Activated CD8-positive, alpha-beta memory T cell treated with anti-CD3 and anti-CD28 coated beads, Interleukin-2, amount 50 U/mL, for 24 hours (primary cell): Measurements from ENCODE around the gene SLC9C2.
"Not testable (repeated sequence)": the region's sequence is repeated elsewhere in the genome, so short reads cannot be mapped to it uniquely, and the experiment has no call there.

ENCODE experiments used
- DNase-seq: peaks from one replicate; pipeline ENCODE4 v3.0.0-alpha.2; 2020; ENCODE audit errors: extremely low read depth

The SLC9C2 gene

DNA sequence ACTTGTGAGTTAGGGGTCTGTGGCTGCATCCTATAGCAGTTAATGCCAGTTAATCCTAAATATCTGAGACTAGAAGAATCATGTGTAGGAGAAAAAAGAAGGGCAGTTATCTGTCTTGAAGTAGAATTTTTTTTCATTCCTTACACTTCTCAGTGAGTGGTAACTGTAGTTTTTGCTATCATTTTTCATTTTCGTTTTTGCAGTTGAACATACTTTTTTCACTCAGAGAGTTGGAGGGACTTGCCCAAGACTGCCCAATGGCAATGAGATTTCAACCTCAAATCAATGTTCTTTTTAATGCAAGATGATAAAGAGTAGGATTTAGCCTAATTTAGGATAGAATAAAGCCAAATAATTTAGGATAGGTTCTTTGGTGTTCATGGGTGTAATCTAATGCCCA, 120.2 kb downstream of the SLC9C2 start:
- no peak for DNase-seq

DNA sequence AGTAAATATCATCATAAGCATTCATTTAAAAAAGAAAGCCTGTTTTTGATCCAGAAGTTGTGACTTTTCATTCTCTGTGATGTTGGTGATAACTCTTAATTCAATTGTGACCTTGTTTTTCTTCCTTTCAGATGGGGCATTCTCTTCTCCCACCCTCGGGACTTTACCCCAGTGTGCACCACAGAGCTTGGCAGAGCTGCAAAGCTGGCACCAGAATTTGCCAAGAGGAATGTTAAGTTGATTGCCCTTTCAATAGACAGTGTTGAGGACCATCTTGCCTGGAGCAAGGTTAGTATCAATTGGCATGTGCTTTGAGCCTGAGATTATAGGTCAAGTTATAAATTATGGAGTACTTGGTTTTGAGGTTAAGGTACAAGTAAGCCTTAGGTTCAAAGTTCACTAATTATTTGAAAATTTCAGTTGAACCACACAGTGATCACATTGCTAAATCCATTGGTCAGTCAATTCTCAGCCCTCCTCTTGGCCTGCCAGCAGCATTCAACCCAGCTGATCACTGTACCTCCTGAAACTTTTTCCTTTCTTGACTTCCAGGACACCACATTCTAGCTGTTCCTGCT, 121.6 kb downstream of the SLC9C2 start:
- DNase-seq = no peak

DNA sequence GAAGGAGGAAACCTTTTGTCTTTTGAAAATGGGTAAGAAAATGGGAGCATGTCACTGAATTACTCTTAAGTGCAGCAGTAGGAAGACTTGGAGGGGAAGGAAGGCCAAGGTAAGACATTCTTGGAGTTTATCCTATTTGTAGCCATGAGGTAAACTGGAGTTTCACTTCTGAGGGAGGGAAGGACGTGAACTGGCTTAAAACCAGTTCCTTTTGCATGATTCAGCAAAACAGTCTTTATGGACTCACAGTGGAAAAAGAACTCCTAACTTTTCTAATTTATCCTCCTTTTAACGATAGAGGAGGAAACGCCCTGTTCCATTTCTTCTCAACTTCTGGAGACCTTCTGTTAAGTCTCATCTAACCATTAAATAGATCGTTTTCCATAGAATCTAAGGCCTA, 123.2 kb downstream of the SLC9C2 start:
- DNase-seq = no peak

DNA sequence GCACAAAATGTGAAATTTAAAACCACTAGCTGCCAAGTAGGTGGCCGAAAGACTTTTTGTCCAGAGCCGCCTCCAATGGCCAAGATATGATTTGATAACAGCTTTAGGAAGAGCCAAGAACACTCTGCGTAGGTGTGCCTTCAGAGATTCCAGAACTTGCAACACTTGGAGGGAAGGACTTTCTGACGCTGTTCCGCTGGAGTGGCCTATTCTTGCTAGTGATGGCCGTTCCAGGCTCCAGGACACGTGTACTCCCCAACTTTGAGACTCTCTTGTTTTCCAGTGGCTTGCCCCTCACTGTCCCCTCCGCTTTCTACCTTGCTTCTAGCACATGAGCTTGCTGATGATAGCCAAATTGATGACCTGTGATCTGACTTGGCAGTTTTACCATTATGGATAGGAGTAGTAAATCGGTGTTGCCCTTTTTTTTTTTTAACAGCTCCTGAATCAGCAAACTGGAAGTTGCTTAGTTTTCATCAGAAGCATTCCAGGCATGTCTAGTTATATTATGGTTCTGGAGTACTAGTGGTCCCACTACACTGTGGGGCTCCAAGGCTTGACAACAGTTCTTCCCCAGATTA, 124.7 kb downstream of the SLC9C2 start:
- DNase-seq = no peak

GRCh38 chr1:173477286-173478093, 125.4 kb downstream of the SLC9C2 start, which contains the start of gene PRDX6:
Gene PRDX6, plus strand, starts transcription at chr1:173477335. Its CDS starts 63 bp downstream, at chr1:173477398.
- peak; percentile 73 for DNase-seq

DNA sequence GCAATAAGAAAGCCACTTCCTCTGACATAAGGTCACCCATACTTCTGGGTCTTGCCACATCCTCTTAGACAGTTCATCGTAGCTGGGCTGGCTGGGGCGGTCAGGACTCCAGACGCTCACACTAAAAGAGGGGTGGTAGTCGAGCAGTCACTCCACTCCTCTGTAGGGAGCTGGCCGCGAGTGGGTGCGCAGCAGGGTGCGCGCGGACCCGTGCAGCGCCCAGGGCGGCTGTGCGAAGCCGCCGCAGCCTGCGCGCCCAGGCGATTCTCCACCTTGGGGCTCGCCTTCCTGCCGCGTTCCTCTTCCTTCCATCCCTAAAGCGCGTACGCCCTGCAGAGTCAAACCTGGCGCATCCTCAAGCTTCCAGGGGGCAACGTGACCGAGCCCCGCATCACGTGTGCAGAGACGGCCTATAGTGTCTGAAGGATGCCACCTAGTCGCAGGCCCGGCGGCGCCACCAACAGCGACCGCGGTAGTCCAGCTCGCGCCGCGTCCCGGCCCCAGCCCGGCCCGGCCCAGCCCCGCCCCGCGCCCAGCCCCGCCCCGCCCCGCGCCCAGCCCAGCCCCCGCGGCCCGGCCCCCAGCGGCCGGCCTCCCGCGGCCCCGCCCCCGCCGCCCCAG, 126.1 kb downstream of the SLC9C2 start:
- peak; percentile 13 for DNase-seq

DNA sequence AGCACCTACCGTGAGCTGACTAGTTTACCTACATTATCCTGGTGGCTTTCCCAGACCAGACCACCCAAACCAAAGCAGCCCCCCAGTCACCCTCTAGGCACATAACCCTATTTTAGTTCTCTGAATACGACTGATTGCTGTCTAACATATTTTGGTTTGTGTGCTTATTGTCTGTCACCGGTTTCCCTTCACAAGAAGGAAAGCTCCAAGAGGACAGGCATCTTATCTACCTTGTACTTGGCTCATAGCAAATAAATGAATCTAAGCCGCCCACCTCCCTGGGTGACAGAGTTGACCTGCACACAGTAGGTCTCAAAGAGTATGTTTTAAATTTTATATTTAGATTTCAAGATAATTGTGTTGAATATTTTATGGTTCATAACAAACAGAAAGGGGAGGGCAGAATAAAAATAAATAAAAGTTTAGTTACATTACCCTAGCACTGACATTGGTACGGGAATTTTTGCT, 126.6 kb downstream of the SLC9C2 start:
- no peak for DNase-seq

DNA sequence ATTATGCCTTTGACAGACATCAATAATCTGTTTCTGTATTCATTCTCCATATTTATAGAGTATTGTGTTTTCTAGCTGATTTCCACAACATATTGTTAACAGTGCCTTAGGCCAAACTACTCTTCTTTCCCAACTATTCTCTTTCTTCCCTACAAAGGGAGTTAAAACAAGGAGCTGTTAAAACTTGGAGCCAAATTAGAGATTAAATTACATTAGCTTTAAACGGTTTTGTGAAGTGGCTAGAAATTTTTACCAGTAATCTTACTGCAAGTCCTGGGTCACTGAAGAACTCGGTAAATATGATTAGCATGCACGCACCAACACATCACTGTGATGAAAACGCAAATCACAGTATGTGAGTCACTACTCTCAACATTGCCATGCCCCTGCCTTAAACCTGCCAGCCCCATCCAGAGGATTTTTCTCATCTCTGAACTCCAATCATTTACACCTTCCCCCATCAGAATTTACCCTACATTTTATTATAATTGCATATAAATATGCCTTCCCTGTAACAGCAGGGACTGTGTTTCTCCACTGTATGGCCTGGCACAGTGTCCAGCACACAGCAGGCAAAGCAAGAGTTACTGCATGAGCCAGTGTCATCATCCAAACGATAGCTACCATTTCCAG, 127.2 kb downstream of the SLC9C2 start:
- DNase-seq = no peak

- not testable (repeated sequence) for DNase-seq
Observed at GRCh38 chr1:173474780-173475421, 128.0 kb downstream of the SLC9C2 start.

GRCh38 chr1:173474097-173474779, 128.6 kb downstream of the SLC9C2 start:
- DNase-seq = no peak

GRCh38 chr1:173473599-173474011, 129.3 kb downstream of the SLC9C2 start:
- no peak for DNase-seq

DNA sequence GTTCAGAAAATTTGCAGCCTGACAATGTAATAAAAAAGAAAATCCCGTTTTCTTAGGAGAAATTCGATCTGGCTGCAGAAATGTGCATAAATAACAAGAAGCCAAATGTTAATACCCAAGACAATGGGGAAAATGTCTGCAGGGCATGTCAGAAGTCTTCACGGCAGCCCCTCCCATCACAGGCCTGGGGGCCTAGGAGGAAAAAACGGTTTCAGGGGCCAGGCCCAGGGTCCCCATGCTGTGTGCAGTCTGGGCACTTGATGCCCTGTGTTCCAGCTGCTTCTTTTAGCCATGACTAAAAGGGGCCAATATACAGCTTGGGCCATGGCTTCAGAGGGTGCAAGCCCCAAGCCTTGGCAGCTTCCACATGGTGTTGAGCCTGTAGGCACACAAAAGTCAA, 132.3 kb downstream of the SLC9C2 start:
- DNase-seq = no peak

GRCh38 chr1:173469656-173470055, 133.2 kb downstream of the SLC9C2 start:
- DNase-seq = no peak

GRCh38 chr1:173467426-173467825, 135.4 kb downstream of the SLC9C2 start:
- DNase-seq = no peak

- not testable (repeated sequence) for DNase-seq
Observed at GRCh38 chr1:173464185-173464584, 138.7 kb downstream of the SLC9C2 start.

DNA sequence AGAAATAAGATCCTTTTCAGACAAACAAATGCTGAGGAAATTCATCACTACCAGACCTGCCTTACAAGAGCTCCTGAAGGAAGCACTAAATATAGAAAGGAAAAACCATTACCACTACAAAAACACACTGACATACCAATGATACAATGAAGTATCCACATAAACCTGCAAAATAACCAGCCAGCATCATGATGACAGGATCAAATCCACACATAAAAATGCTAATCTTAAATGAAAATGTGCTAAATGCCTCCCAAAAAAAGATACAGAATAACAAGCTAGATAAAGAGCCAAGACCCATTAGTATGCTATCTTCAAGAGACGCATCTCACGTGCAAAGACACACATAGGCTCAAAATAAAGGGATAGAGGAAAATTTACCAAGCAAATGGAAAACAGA, 140.2 kb downstream of the SLC9C2 start:
- not testable (repeated sequence) for DNase-seq

DNA sequence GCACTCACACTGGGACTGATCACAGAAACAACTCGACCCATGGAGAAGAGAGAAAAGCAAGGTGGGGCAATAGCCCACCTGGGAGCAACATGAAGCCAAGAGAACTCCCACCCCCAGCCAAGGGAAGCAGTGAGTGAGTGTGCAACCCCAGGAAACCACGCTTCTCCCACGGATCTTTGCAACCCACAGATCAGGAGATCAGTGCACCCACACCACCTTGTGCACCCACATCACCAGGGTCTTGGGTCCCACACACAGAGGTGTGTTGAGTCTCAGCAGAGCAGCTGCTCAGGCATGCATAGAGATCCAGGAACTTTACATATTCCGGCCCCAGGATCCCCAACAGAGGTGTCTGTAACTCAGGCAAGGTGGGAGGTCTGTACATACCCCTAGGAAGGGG, 143.0 kb downstream of the SLC9C2 start:
- DNase-seq = no peak

- DNase-seq = no peak
Observed at GRCh38 chr1:173454966-173455524, 147.8 kb downstream of the SLC9C2 start.

DNA sequence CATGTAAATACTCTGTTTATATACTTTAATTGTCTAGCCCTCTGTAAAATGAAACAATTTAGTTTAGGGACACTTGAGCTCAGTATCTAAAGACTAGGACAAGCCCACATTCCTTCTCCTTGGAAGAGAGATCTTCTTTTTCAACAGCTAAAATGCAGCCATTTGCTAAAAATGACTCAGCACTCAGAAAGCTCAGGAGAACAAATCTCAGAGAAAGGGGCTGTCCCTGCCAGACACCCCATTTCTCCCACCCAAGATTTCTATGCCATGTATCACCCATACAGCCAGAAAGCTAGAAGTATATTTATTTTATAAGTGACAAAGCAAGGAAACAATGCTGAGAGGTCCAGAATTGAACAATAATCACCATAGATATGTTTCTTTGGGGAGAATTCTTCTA, 148.9 kb downstream of the SLC9C2 start:
- DNase-seq = no peak

DNA sequence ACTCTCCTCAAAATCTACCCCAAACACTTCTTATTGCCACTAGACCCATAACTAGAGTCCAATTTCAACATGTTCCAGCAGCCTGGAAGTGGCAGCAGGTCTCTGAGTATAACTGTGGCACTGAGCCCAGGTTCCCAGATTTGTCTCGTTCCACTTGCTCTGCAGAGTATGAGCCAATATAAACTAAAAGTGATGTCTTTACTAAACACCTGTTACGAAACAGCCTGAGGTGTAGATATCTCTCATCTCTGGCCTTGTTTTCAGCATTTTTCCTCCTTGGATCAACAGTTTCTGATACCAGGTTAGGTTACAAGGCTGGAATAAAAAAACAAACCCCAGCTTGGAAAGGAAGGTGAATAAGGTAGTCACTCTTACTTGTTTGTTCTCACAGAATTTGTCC, 150.9 kb downstream of the SLC9C2 start:
- DNase-seq = no peak
